GM12878 (cell line): ENCODE data around the gene CAMK4. TPM values are rescaled to one million over a fixed set of nuclear protein-coding genes. Genes with fewer than 3 reads are reported as not detected.

Experiments used
- ATAC-seq: fragments of 200-7000 bp; cut with Tn5 transposase; 3 replicates; pipeline ENCODE4 v1.9.1; 2020; ENCODE audit warnings: mild to moderate bottlenecking, moderate library complexity
- BruUV-seq: library from RNA; stranded (reverse); fragments of 400-500 nt; replicated peaks from 2 replicates; lab custom pipeline; 2021; lab: Mats Ljungman, UMichigan
- CTCF ChIA-PET: fragments of 300-600 bp; sonication (Branson Sonifier 250); formaldehyde crosslinking; extraction: SDS; loops from one replicate; lab custom pipeline; 2021; ENCODE audit warnings: inconsistent platforms; lab: Yijun Ruan, JAX
- POLR2A ChIA-PET: fragments of 350-600 bp; formaldehyde crosslinking; extraction: SDS; loops from one replicate; lab custom pipeline; 2021; ENCODE audit warnings: inconsistent platforms; lab: Charles Lee
- RAD21 ChIA-PET: fragments of 300-600 bp; sonication (Branson Sonifier 250); formaldehyde crosslinking; loops from one replicate; lab custom pipeline; 2023; ENCODE audit warnings: antibody characterized with exemption; ENCODE audit not compliant: unreplicated experiment; lab: Charles Lee
- SMC1A ChIA-PET: fragments of 300-600 bp; sonication (Branson Sonifier 250); formaldehyde crosslinking; loops from one replicate; lab custom pipeline; 2023; ENCODE audit not compliant: unreplicated experiment, uncharacterized antibody; lab: Charles Lee
- DNase-seq: peaks from one replicate; pipeline ENCODE4 v3.0.0-alpha.2; 2011; ENCODE audit warnings: low read depth, low spot score
- FAIRE-seq: peaks from 3 replicates; lab custom pipeline; 2011; peaks lifted over from hg19 to GRCh38; lab: Jason Lieb, UNC
- H2AFZ ChIP-seq: 2 replicates; pipeline ENCODE4 v1.6.0; 2011; ENCODE audit warnings: low read depth, low read length, control low read depth; ENCODE audit not compliant: control insufficient read depth
- H3K27ac ChIP-seq: 2 replicates; pipeline ENCODE4 v1.5.1; 2011; ENCODE audit warnings: control low read depth; ENCODE audit not compliant: control insufficient read depth, insufficient read depth
- H3K27me3 ChIP-seq, 2 experiments: replicated peaks in 1 of 2; 2 replicates each; pipeline versions ENCODE4 v1.6.0 to v1.6.1; 2011; ENCODE audit warnings: low read length in 1 of 2; ENCODE audit not compliant: control insufficient read depth in 2 of 2, insufficient read depth in 2 of 2
- H3K36me3 ChIP-seq, 2 experiments: 2 replicates each; pipeline ENCODE4 v1.5.1; 2011; ENCODE audit warnings: low read length in 1 of 2; ENCODE audit not compliant: control insufficient read depth in 2 of 2, insufficient read depth in 2 of 2
- H3K4me1 ChIP-seq: 2 replicates; pipeline ENCODE4 v1.6.1; 2011; ENCODE audit warnings: mild to moderate bottlenecking, low read length, moderate library complexity, mixed read lengths; ENCODE audit not compliant: control insufficient read depth, insufficient read depth
- H3K4me2 ChIP-seq: 2 replicates; pipeline ENCODE4 v1.6.0; 2011; ENCODE audit warnings: control low read depth; ENCODE audit not compliant: control insufficient read depth, insufficient read depth
- H3K4me3 ChIP-seq: fragments of 200-600 bp; sonication (generic); 2 replicates; pipeline ENCODE4 v1.5.1; 2016
- H3K79me2 ChIP-seq: 2 replicates; pipeline ENCODE4 v1.6.0; 2011; ENCODE audit warnings: low read length; ENCODE audit not compliant: control insufficient read depth, insufficient read depth
- H3K9ac ChIP-seq: 2 replicates; pipeline ENCODE4 v1.8.0; 2011; ENCODE audit warnings: low read length, control low read depth, mixed read lengths; ENCODE audit not compliant: control insufficient read depth, insufficient read depth
- H3K9me3 ChIP-seq: replicated peaks from 3 replicates; pipeline ENCODE4 v1.5.1; 2011; ENCODE audit warnings: mild to moderate bottlenecking, low read length; ENCODE audit not compliant: control insufficient read depth, insufficient read depth
- H4K20me1 ChIP-seq: 2 replicates; pipeline ENCODE4 v1.6.0; 2011; ENCODE audit not compliant: control insufficient read depth, insufficient read depth
- BACH1 ChIP-seq: fragments of 450-650 bp; IDR thresholded peaks from 2 replicates; pipeline ENCODE4 v1.6.1; 2017; ENCODE audit warnings: mild to moderate bottlenecking, borderline replicate concordance
- BHLHE40 ChIP-seq, 2 experiments: fragments of 450-650 bp in 1 of 2; IDR thresholded peaks; 2 replicates each; pipeline ENCODE4 v1.6.1; 2011 to 2017; ENCODE audit warnings: low read depth in 2 of 2, borderline replicate concordance in 1 of 2, improper control_type of control experiment in 1 of 2, low read length in 1 of 2, mild to moderate bottlenecking in 1 of 2
- CHD1 ChIP-seq: IDR thresholded peaks from 2 replicates; pipeline ENCODE4 v1.6.1; 2012; ENCODE audit warnings: low read depth, low read length, improper control_type of control experiment
- FOXK2 ChIP-seq: fragments of 450-650 bp; IDR thresholded peaks from 2 replicates; pipeline ENCODE4 v1.6.1; 2017; ENCODE audit warnings: mild to moderate bottlenecking, moderate library complexity
- HSF1 ChIP-seq: fragments of 150-350 bp; IDR thresholded peaks from 2 replicates; pipeline ENCODE4 v1.6.1; 2014; ENCODE audit warnings: mild to moderate bottlenecking, low read depth, low read length
- IRF4 ChIP-seq: IDR thresholded peaks from 2 replicates; pipeline ENCODE4 v1.6.1; 2011; ENCODE audit warnings: low read depth, low read length
- JUNB ChIP-seq: IDR thresholded peaks from 2 replicates; pipeline ENCODE4 v1.6.1; 2016; ENCODE audit warnings: antibody characterized with exemption, mild to moderate bottlenecking
- MXI1 ChIP-seq: fragments of 150-350 bp; IDR thresholded peaks from 2 replicates; pipeline ENCODE4 v1.6.1; 2011; ENCODE audit warnings: low read depth, mild to moderate bottlenecking, inconsistent platforms, low read length, improper control_type of control experiment
- PRDM15 ChIP-seq: fragments of 450-650 bp; formaldehyde crosslinking; IDR thresholded peaks from 2 replicates; pipeline ENCODE4 v1.4.0; 2020; ENCODE audit warnings: mild to moderate bottlenecking, moderate library complexity
- STAT1 ChIP-seq: fragments of 450-650 bp; conservative IDR thresholded peaks from 2 replicates; pipeline ENCODE4 v1.6.1; 2014; ENCODE audit warnings: antibody characterized with exemption, mild to moderate bottlenecking
- SUZ12 ChIP-seq: fragments of 200-600 bp; sonication (generic); IDR thresholded peaks from one replicate; pipeline ENCODE4 v1.6.1; 2018; ENCODE audit warnings: antibody characterized with exemption, mild to moderate bottlenecking; ENCODE audit not compliant: unreplicated experiment
- USF1 ChIP-seq: IDR thresholded peaks from 2 replicates; pipeline ENCODE4 v1.6.1; 2011; ENCODE audit warnings: borderline replicate concordance, low read depth, mild to moderate bottlenecking, moderate library complexity, mixed read lengths, low read length; ENCODE audit not compliant: insufficient read depth; ENCODE audit errors: extremely low read length
- ZNF207 ChIP-seq: fragments of 450-650 bp; IDR thresholded peaks from 2 replicates; pipeline ENCODE4 v1.6.1; 2014; ENCODE audit warnings: antibody characterized with exemption, mild to moderate bottlenecking, borderline replicate concordance
- WGBS: methylation state at CpG from one replicate; pipeline ENCODE4 v1.1.6; 2016; ENCODE audit warnings: low lambda C conversion rate; ENCODE audit not compliant: insufficient replicate concordance, insufficient coverage; ENCODE audit errors: missing lambda C conversion rate; 5-methylcytosine and 5-hydroxymethylcytosine counted together
- in situ Hi-C: fragments of 300-500 bp; cut with MboI; formaldehyde crosslinking; loops from 9 replicates; pipeline ENCODE4 v1.14.3; 2018; ENCODE audit warnings: mixed read lengths
- intact Hi-C: fragments of 100-400 bp; cut with micrococcal nuclease; formaldehyde crosslinking; loops from one replicate; pipeline ENCODE4 v1.14.2; 2022; ENCODE audit not compliant: unreplicated experiment
- polyA plus RNA-seq, 11 experiments: library from polyadenylated mRNA; depleted of rRNA in 4 of 11; unstranded in 6 of 11; stranded (reverse) in 5 of 11; fragments of >200 nt; fragmentation: Nextera tagmentation in 4 of 11; fragmentation: Illumina TruSeq in 1 of 11; extraction: Ambion mirVana in 4 of 11; extraction: Trizol in 1 of 11; gene quantifications; 1 replicate in 1 of 11; 2 replicates in 10 of 11; pipeline versions ENCODE4 v1.2.1 to v1.2.3, GENCODE V29; 2011 to 2016; ENCODE audit warnings: inconsistent platforms in 2 of 11, missing spikeins in 2 of 11, low read depth in 1 of 11
- total RNA-seq, 4 experiments: library from RNA; depleted of rRNA in 3 of 4; stranded (reverse); fragments of >200 nt in 3 of 4; fragmentation: Illumina TruSeq in 1 of 4; extraction: Trizol in 1 of 4; gene quantifications; 2 replicates each; pipeline versions ENCODE4 v1.2.1 to v1.2.3, GENCODE V29; 2013 to 2021

Gene CAMK4
- total and polyA plus RNA-seq, 10 of the 15 experiments (the other 5 are each of a cell fraction or from before 2014, with no cell fraction given): 13.3 to 51.9 (median 35.3) TPM

GRCh38 chr5:111243318-111243717 is 19.1 kb downstream of the CAMK4 start (continued):
- no peak for TF ChIP-seq MXI1

- ChIA-PET SMC1A (interaction anchor here (0.7 to 16.2 kb wide), 6 partner anchors 8 to 48 kb away, joined by 3 to 608 read pairs (median 6); partner anchors contain the start of gene CAMK4), POLR2A (interaction anchor here (0.7 to 1.3 kb wide), 4 partner anchors 8 to 1731 kb away, joined by 3 to 6 read pairs (median 4); partner anchors contain the start of gene DCP2), CTCF (interaction anchor here (1.4 to 14.9 kb wide), 3 partner anchors 10 to 88 kb away, joined by 5 to 263 read pairs (median 7); partner anchors contain the start of gene CAMK4), RAD21 (interaction anchor here (1.1 to 15.0 kb wide), 5 partner anchors 9 to 86 kb away, joined by 3 to 443 read pairs (median 3); partner anchors contain the start of gene CAMK4)
- intact Hi-C loops: no loop called here
- H3K27ac ChIP-seq: no peak overlapping the region
- peaks cover 2 to 13% of the 10 kb centered on the region in 2 experiments; a peak in 3 of 4 replicates for H3K36me3 ChIP-seq
- 95% methylated on average over 2 of the region's 2 CpGs for WGBS
- no peak overlapping the region for H3K4me2 ChIP-seq
- H4K20me1 ChIP-seq: no peaks in the 10 kb centered on the region
- DNase-seq (no peak), ATAC-seq (no peak), FAIRE-seq (no peak)
- no TSS peak for BruUV-seq
- H2AFZ ChIP-seq: no peak overlapping the region
- peaks cover 61% of the 10 kb centered on the region for H3K79me2 ChIP-seq
- H3K9ac ChIP-seq: no peak overlapping the region
- H3K27me3 ChIP-seq: no peaks in the 10 kb centered on the region
- H3K4me1 ChIP-seq: peaks cover 16% of the 10 kb centered on the region
- H3K9me3 ChIP-seq: no peaks in the 10 kb centered on the region
- in situ Hi-C loops: loop anchor here (25.0 kb wide), 1 partner anchor 508 kb away; the partner anchor contains the start of genes SLC25A46 and TMEM232
- no peak overlapping the region for H3K4me3 ChIP-seq
- TF ChIP-seq USF1 (no peak), STAT1 (no peak), PRDM15 (no peak), BACH1 (no peak), ZNF207 (no peak), HSF1 (no peak), JUNB (no peak), FOXK2 (no peak), BHLHE40 (IDR thresholded peaks at IDR 0.05; ENCODE audit: borderline replicate concordance in 1 of 2, low read depth in 2 of 2, low read length in 1 of 2) (no peak), CHD1 (no peak), IRF4 (no peak), SUZ12 (no peak)
Observed at GRCh38 chr5:111245654-111246053, 21.5 kb downstream of the CAMK4 start.
